Suprapubic skin (tissue), 4 donors: Measurements from ENCODE around the gene HSD11B2. TPM values are rescaled to one million over a fixed set of nuclear protein-coding genes. Genes with fewer than 3 reads are reported as not detected.

Experiments used
- DNase-seq, 2 donors: peaks; one replicate each; pipeline ENCODE4 v3.0.0-alpha.2; 2019; ENCODE audit warnings: low spot score in 2 of 2
- H3K27ac ChIP-seq: fragments of 200-600 bp; sonication (generic); one replicate; pipeline ENCODE4 v1.5.1; 2019
- H3K27me3 ChIP-seq: fragments of 200-600 bp; sonication (generic); one replicate; pipeline ENCODE4 v1.5.1; 2019
- H3K36me3 ChIP-seq: fragments of 200-600 bp; sonication (generic); one replicate; pipeline ENCODE4 v1.5.1; 2019
- H3K4me1 ChIP-seq: fragments of 200-600 bp; sonication (generic); one replicate; pipeline ENCODE4 v1.5.1; 2019
- H3K4me3 ChIP-seq: fragments of 200-600 bp; sonication (generic); one replicate; pipeline ENCODE4 v1.5.1; 2019; ENCODE audit warnings: mild to moderate bottlenecking
- H3K9me3 ChIP-seq: fragments of 200-600 bp; sonication (generic); one replicate; pipeline ENCODE4 v1.5.1; 2019
- EP300 ChIP-seq: sonication (generic); formaldehyde crosslinking; IDR thresholded peaks from one replicate; pipeline ENCODE4 v1.6.1; 2017; ENCODE audit warnings: antibody characterized with exemption
- POLR2A ChIP-seq, 2 donors: fragments of 450-650 bp; IDR thresholded peaks; one replicate each; pipeline ENCODE4 v1.6.1; 2017; ENCODE audit warnings: antibody characterized with exemption in 2 of 2, mild to moderate bottlenecking in 2 of 2, moderate library complexity in 2 of 2
- POLR2AphosphoS5 ChIP-seq, 3 donors: sonication (generic); formaldehyde crosslinking; IDR thresholded peaks; one replicate each; pipeline ENCODE4 v1.6.1; 2017; ENCODE audit warnings: antibody characterized with exemption in 3 of 3
- WGBS: methylation state at CpG from one replicate; pipeline ENCODE4 v1.1.5; 2018; 5-methylcytosine and 5-hydroxymethylcytosine counted together
- total RNA-seq, 4 donors: library from RNA; depleted of rRNA; stranded (reverse); fragments of >200 nt; gene quantifications; one replicate each; pipeline ENCODE4 v1.1.0, GENCODE V29; 2016
- TF ChIP-seq, protein P1 (sequence below), 2 donors: fragments of 200-600 bp in 1 of 2; fragments of 450-650 bp in 1 of 2; sonication (generic) in 1 of 2; IDR thresholded peaks; one replicate each; pipeline ENCODE4 v1.5.1; 2016 to 2019; ENCODE audit warnings: antibody characterized with exemption in 2 of 2, mild to moderate bottlenecking in 1 of 2, moderate library complexity in 1 of 2

Gene HSD11B2
- total RNA-seq, 4 donors from 2014 or later: 45.6 to 164 (median 69.1) TPM

DNA sequence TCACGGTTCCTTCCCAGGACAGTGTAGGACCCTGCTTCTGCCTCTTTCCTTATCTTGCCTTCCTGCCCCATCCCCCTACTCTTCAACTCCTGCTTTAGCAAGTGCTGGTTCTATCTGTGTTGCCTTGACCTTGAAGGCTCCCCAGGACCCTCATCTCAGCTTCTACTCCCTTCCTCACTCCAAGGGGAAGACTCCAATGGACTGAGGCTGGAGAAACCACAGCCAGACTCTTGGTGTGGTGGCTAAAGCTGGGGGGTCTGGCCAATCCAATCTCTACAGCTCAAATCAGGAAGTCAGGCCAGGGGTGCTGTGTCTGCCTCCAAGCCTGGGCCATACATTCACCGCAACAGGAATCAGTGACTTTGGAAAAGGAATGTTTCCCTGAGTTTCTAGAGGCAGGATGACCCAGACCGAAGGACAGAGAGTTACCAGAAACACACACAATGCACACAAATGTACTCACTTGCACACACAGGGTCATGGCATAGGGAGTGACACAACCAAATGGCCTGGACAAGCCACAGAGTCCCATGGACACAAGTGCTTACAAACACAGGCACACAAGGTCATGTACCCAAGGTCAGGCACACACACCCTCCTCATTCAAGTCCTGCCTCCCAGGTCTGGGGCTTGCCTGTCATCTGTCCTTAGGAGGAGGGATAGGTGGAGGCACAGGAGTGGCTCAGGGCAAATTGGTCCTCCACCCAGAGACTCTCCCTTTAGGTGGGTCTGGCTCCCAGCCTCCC, 1.7 kb upstream of the HSD11B2 start:
- TF ChIP-seq POLR2AphosphoS5 (IDR thresholded peaks at IDR 0.05) (no peak), POLR2A (IDR thresholded peaks at IDR 0.05) (no peak), EP300 (no peak)
- TF ChIP-seq, protein P1, sequence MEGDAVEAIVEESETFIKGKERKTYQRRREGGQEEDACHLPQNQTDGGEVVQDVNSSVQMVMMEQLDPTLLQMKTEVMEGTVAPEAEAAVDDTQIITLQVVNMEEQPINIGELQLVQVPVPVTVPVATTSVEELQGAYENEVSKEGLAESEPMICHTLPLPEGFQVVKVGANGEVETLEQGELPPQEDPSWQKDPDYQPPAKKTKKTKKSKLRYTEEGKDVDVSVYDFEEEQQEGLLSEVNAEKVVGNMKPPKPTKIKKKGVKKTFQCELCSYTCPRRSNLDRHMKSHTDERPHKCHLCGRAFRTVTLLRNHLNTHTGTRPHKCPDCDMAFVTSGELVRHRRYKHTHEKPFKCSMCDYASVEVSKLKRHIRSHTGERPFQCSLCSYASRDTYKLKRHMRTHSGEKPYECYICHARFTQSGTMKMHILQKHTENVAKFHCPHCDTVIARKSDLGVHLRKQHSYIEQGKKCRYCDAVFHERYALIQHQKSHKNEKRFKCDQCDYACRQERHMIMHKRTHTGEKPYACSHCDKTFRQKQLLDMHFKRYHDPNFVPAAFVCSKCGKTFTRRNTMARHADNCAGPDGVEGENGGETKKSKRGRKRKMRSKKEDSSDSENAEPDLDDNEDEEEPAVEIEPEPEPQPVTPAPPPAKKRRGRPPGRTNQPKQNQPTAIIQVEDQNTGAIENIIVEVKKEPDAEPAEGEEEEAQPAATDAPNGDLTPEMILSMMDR (IDR thresholded peaks at IDR 0.05): no peak
- WGBS: 100% methylated on average over 2 of the region's 3 CpGs
- H3K27ac ChIP-seq: peak overlapping the region; percentile 85
- H3K4me3 ChIP-seq: no peak overlapping the region
- no peaks in the 10 kb centered on the region for H3K9me3 ChIP-seq
- peaks cover 68% of the 10 kb centered on the region for H3K4me1 ChIP-seq
- H3K27me3 ChIP-seq: peaks cover 4% of the 10 kb centered on the region
- no peaks in the 10 kb centered on the region for H3K36me3 ChIP-seq
- DNase-seq: no peak

DNA sequence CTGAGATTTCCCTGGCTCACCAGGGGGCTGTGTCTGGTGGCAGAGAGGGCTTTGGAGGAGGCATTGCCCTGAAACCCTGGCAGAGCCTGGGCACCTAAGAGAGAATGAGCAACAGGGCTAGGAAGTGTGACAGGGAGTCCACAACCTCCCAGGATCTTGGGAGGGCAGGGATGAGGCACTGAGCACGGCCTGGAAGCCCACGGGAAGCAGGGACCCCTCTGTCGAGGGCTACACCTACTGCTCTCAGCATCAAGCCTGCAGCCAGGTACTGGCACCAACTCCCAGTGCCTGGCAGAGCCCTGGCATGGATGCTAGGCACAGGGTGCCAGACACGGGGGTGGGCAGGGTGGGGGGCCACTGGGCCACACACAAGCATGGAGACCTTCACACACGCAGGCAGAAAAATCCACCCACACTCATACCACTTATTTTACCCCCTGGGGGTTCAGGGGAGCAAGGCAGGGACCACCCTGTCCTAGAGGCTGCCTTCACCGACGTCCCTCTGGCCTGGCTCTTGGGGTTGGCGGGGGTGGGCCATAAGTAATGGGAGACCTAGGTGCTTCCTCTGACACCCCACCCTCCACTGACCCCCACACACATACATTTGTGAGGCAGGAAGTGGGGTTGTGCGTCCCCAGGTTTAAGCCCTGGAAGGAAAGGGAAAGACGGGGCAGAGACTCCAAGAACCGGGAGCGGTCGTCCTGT, 970 bp upstream of the HSD11B2 start:
- WGBS: 10% methylated on average over 4 of the region's 13 CpGs
- TF ChIP-seq EP300: no peak
- TF ChIP-seq, protein P1 (IDR thresholded peaks at IDR 0.05): no peak
- no peak for TF ChIP-seq POLR2A (IDR thresholded peaks at IDR 0.05)
- no peak for TF ChIP-seq POLR2AphosphoS5 (IDR thresholded peaks at IDR 0.05)
- peak overlapping the region; percentile 85 for H3K27ac ChIP-seq
- H3K4me1 ChIP-seq: peaks cover 62% of the 10 kb centered on the region
- H3K27me3 ChIP-seq: peaks cover 4% of the 10 kb centered on the region
- H3K4me3 ChIP-seq: peak overlapping the region; percentile 53
- no peaks in the 10 kb centered on the region for H3K36me3 ChIP-seq
- H3K9me3 ChIP-seq: no peaks in the 10 kb centered on the region
- DNase-seq: no peak

DNA sequence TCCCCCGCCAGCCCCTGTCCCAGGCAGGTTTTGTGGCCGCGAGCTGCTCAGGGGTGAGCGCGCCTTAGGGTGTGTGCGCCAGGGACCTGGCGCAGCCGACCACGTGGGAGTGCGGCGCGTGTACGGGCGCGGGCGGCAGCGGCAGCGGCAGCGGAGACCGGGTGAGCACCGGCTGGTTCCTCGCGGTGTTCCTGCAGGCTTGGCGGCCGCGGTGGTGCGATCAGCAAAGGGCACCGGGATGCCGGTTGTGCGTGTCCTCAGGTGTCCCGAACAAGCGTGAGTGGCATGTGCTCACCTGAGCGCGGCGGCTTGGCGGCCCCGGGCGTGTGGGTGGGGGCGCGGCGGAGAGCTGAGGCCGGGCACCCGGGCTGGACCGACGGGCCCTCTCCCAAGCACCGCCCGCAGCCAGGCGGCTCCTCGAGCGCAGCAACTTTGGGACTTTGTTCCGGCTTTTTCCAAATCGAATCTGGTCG, 381 bp upstream of the HSD11B2 start:
- WGBS: 0% methylated on average over 13 of the region's 53 CpGs
- H3K4me1 ChIP-seq: peaks cover 62% of the 10 kb centered on the region
- H3K9me3 ChIP-seq: no peaks in the 10 kb centered on the region
- peak overlapping the region; percentile 53 for H3K4me3 ChIP-seq
- DNase-seq: no peak
- peaks cover 4% of the 10 kb centered on the region for H3K27me3 ChIP-seq
- H3K36me3 ChIP-seq: peaks cover 2% of the 10 kb centered on the region
- peak overlapping the region; percentile 85 for H3K27ac ChIP-seq
- TF ChIP-seq POLR2AphosphoS5 (IDR thresholded peaks at IDR 0.05): peak in 2 of 3 donors; percentile 18 to 41
- TF ChIP-seq, protein P1 (IDR thresholded peaks at IDR 0.05): no peak

DNA sequence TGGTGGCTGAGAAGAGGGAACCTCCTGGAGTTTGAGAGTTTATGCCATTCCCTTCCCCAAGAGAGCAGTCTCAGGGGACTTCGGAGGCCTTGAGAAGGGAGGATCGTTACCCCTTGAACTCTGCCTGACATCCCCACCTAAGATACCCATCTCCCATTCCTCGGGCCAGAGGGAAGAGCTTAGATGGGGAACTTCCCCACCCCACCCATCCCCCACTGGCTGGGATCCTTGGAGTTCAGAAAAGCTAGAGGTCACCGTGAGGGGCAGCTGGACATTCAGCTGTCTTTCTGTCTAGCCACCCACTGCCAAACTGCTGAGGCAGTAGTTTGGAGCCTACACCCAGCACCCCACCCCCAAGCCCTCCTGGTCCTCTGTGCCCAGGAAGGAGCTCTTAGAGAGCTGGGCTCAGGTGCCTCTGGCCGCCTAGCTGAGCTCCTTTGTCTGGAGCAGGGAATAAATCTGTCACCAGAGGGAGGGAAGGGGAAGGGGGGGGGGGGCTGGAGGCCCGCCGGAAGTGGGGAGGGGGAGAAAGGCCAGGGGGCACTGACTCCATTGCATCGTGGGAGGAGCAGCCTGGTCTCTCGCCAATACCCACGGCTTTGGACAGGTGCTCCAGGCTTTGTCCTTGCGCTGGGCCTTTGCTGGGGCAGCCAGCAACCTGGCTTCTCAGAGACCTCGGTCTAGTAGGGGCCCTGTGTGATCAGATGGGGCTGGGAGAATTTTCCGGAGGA, 1.0 kb downstream of the HSD11B2 start:
- H3K4me3 ChIP-seq: peak overlapping the region; percentile 53
- H3K27me3 ChIP-seq: peaks cover 4% of the 10 kb centered on the region
- DNase-seq: no peak
- 65% methylated on average over 11 of the region's 13 CpGs for WGBS
- no peaks in the 10 kb centered on the region for H3K9me3 ChIP-seq
- TF ChIP-seq, protein P1 (IDR thresholded peaks at IDR 0.05): no peak
- TF ChIP-seq POLR2AphosphoS5 (IDR thresholded peaks at IDR 0.05) (no peak), EP300 (no peak), POLR2A (IDR thresholded peaks at IDR 0.05) (no peak)
- peaks cover 57% of the 10 kb centered on the region for H3K4me1 ChIP-seq
- peaks cover 16% of the 10 kb centered on the region for H3K36me3 ChIP-seq
- H3K27ac ChIP-seq: peak overlapping the region; percentile 85
